Measurements from ENCODE around the gene FANCC. TPM values are rescaled to one million over a fixed set of nuclear protein-coding genes. Genes with fewer than 3 reads are reported as not detected.

FANCC gene
- total and polyA plus RNA-seq, 2 experiments from 2014 or later = 11.9 to 14.0 TPM

- no peak overlapping the region for H3K4me3 ChIP-seq
- no peak for DNase-seq (ENCODE audit: low read depth in 1 of 2, low spot score in 1 of 2)
- H3K27ac ChIP-seq = peak overlapping the region; percentile 75
- H3K36me3 ChIP-seq = peaks cover 10% of the 10 kb centered on the region
- no peaks in the 10 kb centered on the region for H3K27me3 ChIP-seq
- no peaks in the 10 kb centered on the region for H3K9me3 ChIP-seq (ENCODE audit: low read depth)
- H3K4me1 ChIP-seq (ENCODE audit: low read depth) = peaks cover 17% of the 10 kb centered on the region
- TF ChIP-seq CTCF (IDR thresholded peaks at IDR 0.05; ENCODE audit: low read depth, low read length) = no peak
These were observed 226.5 kb downstream of the FANCC start for GRCh38 chr9:95090871-95091577.

GRCh38 chr9:95090023-95090791 is 227.3 kb downstream of the FANCC start:
- Histone ChIP-seq H3K36me3 (peaks cover 13% of the 10 kb centered on the region), H3K27ac (peak overlapping the region; percentile 40), H3K27me3 (no peaks in the 10 kb centered on the region), H3K4me3 (no peak overlapping the region), H3K4me1 (ENCODE audit: low read depth) (peaks cover 17% of the 10 kb centered on the region), H3K9me3 (ENCODE audit: low read depth) (no peaks in the 10 kb centered on the region)
- TF ChIP-seq CTCF (IDR thresholded peaks at IDR 0.05; ENCODE audit: low read depth, low read length) = no peak
- DNase-seq (ENCODE audit: low read depth in 1 of 2, low spot score in 1 of 2) = no peak

- Histone ChIP-seq H3K4me1 (ENCODE audit: low read depth) (peaks cover 17% of the 10 kb centered on the region), H3K27me3 (no peaks in the 10 kb centered on the region), H3K4me3 (no peak overlapping the region), H3K9me3 (ENCODE audit: low read depth) (no peaks in the 10 kb centered on the region), H3K36me3 (peaks cover 13% of the 10 kb centered on the region), H3K27ac (peak overlapping the region; percentile 30)
- TF ChIP-seq CTCF (IDR thresholded peaks at IDR 0.05; ENCODE audit: low read depth, low read length) = no peak
- no peak for DNase-seq (ENCODE audit: low read depth in 1 of 2, low spot score in 1 of 2)
These were observed 228.1 kb downstream of the FANCC start for GRCh38 chr9:95089257-95090022.

GRCh38 chr9:95088421-95089161 is 228.9 kb downstream of the FANCC start:
- peaks cover 18% of the 10 kb centered on the region for H3K36me3 ChIP-seq
- peaks cover 17% of the 10 kb centered on the region for H3K4me1 ChIP-seq (ENCODE audit: low read depth)
- no peak for TF ChIP-seq CTCF (IDR thresholded peaks at IDR 0.05; ENCODE audit: low read depth, low read length)
- H3K9me3 ChIP-seq (ENCODE audit: low read depth) = no peaks in the 10 kb centered on the region
- no peak overlapping the region for H3K4me3 ChIP-seq
- H3K27me3 ChIP-seq = no peaks in the 10 kb centered on the region
- no peak for DNase-seq (ENCODE audit: low read depth in 1 of 2, low spot score in 1 of 2)
- peak overlapping the region; percentile 30 for H3K27ac ChIP-seq

- Histone ChIP-seq H3K36me3 (peaks cover 24% of the 10 kb centered on the region), H3K27me3 (no peaks in the 10 kb centered on the region), H3K4me1 (ENCODE audit: low read depth) (peaks cover 17% of the 10 kb centered on the region), H3K27ac (no peak overlapping the region), H3K4me3 (no peak overlapping the region), H3K9me3 (ENCODE audit: low read depth) (no peaks in the 10 kb centered on the region)
- no peak for DNase-seq (ENCODE audit: low read depth in 1 of 2, low spot score in 1 of 2)
- TF ChIP-seq CTCF (IDR thresholded peaks at IDR 0.05; ENCODE audit: low read depth, low read length) = no peak
These were observed 229.8 kb downstream of the FANCC start for GRCh38 chr9:95087659-95088242.
